Liver (tissue), 3 donors: Measurements from ENCODE around the gene TMEM263.

Source experiments
- CTCF ChIP-seq: fragments of 150-350 bp; IDR thresholded peaks from 2 replicates; pipeline ENCODE4 v1.5.1; 2017; ENCODE audit warnings: improper control_type of control experiment, low read depth, low read length; ENCODE audit not compliant: missing input control
- GABPA ChIP-seq, 2 donors: IDR thresholded peaks in 1 of 2; conservative IDR thresholded peaks in 1 of 2; 2 replicates each; pipeline ENCODE4 v1.6.1; 2016; ENCODE audit warnings: antibody characterized with exemption in 2 of 2, mild to moderate bottlenecking in 1 of 2, moderate library complexity in 1 of 2
- RAD21 ChIP-seq, 2 donors: IDR thresholded peaks; 2 replicates each; pipeline ENCODE4 v1.6.1; 2016; ENCODE audit warnings: antibody characterized with exemption in 2 of 2, mild to moderate bottlenecking in 2 of 2
- REST ChIP-seq: IDR thresholded peaks from 2 replicates; pipeline ENCODE4 v1.6.1; 2016; ENCODE audit warnings: antibody characterized with exemption, mild to moderate bottlenecking
- YY1 ChIP-seq: IDR thresholded peaks from 2 replicates; pipeline ENCODE4 v1.6.1; 2016; ENCODE audit warnings: antibody characterized with exemption, mild to moderate bottlenecking
- ZBTB33 ChIP-seq: IDR thresholded peaks from 2 replicates; pipeline ENCODE4 v1.6.1; 2016; ENCODE audit warnings: antibody characterized with exemption
- donor health status: healthy.
- donor health status: healthy.

- no peak for TF ChIP-seq CTCF
- no peak for TF ChIP-seq ZBTB33
- no peak for TF ChIP-seq YY1
- no peak for TF ChIP-seq REST
- TF ChIP-seq RAD21 (IDR thresholded peaks at IDR 0.05), result no peak
- no peak for TF ChIP-seq GABPA (IDR thresholded peaks at IDR 0.05 in 1 of 2, conservative IDR thresholded peaks at IDR 0.05 in 1 of 2)
Observed at GRCh38 chr12:106913456-106913855, 42.3 kb upstream of the TMEM263 start.
